DOHH2 (cell line): ENCODE measurements around the gene PPP1R15B.

Experiments used
- EZH2phosphoT487 ChIP-seq: fragments of 200-600 bp; sonication (generic); IDR thresholded peaks from 2 replicates; pipeline ENCODE4 v1.6.1; 2017; ENCODE audit warnings: borderline replicate concordance, mild to moderate bottlenecking, antibody characterized with exemption, low read length, moderate library complexity, mixed read lengths
- TF ChIP-seq, protein P1 (sequence below): fragments of 200-600 bp; sonication (generic); IDR thresholded peaks from one replicate; pipeline ENCODE4 v1.5.1; 2014; ENCODE audit warnings: antibody characterized with exemption, mild to moderate bottlenecking, low read depth, low read length; ENCODE audit not compliant: poor library complexity, severe bottlenecking

DNA sequence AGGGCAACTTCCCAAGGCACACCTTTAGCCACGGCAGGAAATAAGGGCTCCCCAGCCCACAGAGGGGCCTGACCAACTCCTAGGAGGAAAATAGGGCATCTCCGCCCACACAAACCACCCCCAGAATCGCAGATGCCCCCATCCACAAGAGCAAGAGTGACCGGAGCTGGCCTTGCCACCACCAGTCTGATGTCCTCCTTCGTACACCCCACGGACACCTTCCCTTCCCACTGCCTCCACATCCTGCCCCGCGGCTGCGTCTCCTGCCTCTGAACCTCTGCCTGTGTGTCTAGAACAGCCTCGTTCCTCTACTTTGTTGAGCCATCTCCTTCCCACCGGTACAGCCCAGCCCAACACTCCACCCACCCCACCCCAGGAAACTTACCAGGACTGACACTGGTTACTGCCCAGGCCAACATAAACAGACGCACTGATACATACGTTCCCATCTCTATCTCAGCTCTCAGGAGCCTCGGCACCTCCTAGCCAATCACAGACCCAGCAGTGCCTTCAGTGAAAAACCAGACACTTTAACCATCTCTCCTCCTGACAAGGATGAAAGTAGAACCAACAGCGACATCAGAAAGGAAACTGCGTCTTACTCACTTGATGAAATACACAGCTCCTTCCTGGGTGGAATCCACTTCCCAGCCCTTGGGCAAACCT is 44.3 kb downstream of the PPP1R15B start:
- TF ChIP-seq, protein P1, sequence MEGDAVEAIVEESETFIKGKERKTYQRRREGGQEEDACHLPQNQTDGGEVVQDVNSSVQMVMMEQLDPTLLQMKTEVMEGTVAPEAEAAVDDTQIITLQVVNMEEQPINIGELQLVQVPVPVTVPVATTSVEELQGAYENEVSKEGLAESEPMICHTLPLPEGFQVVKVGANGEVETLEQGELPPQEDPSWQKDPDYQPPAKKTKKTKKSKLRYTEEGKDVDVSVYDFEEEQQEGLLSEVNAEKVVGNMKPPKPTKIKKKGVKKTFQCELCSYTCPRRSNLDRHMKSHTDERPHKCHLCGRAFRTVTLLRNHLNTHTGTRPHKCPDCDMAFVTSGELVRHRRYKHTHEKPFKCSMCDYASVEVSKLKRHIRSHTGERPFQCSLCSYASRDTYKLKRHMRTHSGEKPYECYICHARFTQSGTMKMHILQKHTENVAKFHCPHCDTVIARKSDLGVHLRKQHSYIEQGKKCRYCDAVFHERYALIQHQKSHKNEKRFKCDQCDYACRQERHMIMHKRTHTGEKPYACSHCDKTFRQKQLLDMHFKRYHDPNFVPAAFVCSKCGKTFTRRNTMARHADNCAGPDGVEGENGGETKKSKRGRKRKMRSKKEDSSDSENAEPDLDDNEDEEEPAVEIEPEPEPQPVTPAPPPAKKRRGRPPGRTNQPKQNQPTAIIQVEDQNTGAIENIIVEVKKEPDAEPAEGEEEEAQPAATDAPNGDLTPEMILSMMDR = no peak
- TF ChIP-seq EZH2phosphoT487 = no peak
